GM19438 (cell line): ENCODE data around the gene CELSR3.

ENCODE experiments used
- ATAC-seq: cut with Tn5 transposase; IDR thresholded peaks from one replicate; pipeline ENCODE4 v1.9.1; 2021; ENCODE audit warnings: low read depth; ENCODE audit not compliant: unreplicated experiment

The CELSR3 gene

GRCh38 chr3:48662753-48663488, at the start of gene CELSR3:
Gene CELSR3, minus strand, starts transcription at chr3:48662886. Its CDS starts 252 bp downstream, at chr3:48662634.
- no peak for ATAC-seq

DNA sequence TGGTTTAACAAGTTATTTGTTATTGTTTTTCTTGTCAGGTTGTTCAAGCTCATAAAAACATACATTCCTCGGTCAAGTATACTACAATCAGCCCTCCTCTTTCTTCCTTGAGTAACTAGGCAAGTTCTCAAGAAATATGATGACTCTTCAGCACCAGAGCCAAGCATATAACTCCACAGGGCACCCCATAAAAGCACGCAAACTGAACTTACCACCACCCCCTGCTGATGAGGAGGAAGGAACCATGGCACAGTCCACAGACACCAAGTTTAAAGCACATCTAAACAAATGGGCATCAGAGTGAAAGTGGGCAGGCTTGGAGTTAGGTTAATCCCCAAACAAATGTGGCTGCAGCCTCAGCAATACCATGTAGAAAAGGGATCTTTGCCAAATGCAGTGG, 49.0 kb upstream of the CELSR3 start:
- ATAC-seq = no peak

DNA sequence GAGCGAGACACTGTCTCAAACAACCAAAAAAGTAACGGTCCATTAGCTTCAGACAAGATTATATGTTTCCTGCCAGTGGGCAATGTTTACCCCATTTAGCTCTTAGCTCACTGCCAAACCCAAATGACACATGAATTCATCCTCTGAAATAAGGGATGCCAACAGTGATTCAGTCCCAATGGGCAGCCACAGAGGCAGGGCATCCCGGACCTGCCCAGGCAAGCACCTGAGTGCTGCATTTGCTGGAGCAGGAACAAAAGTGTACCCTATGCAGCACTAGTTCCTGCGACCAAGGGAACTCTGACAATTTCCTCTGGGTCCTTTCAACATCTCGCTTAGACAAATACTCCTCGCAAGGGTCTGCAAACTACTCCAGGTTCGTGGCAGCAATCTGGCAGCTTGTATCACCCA, 46.4 kb upstream of the CELSR3 start:
- no peak for ATAC-seq

GRCh38 chr3:48708481-48708889, 45.8 kb upstream of the CELSR3 start:
- no peak for ATAC-seq

DNA sequence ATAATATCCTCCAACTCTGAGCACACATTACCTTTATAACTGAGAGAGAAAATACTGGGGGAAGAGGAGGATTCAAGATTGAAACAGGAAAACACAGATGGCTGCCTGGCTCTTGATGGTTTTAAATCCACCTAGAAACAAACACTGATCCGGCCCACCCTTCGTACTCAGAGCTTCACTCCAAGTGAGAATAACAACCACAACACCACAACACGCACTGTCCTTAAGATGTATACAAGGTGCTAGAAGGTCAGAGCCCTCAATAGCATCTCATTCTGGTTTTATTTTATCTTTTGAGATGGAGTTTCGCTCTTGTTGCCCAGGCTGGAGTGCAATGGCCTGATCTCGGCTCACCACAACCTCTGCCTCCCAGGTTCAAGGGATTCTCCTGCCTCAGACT, 44.5 kb upstream of the CELSR3 start:
- ATAC-seq = no peak

- no peak for ATAC-seq
Measured at GRCh38 chr3:48702320-48702920, 39.7 kb upstream of the CELSR3 start.

DNA sequence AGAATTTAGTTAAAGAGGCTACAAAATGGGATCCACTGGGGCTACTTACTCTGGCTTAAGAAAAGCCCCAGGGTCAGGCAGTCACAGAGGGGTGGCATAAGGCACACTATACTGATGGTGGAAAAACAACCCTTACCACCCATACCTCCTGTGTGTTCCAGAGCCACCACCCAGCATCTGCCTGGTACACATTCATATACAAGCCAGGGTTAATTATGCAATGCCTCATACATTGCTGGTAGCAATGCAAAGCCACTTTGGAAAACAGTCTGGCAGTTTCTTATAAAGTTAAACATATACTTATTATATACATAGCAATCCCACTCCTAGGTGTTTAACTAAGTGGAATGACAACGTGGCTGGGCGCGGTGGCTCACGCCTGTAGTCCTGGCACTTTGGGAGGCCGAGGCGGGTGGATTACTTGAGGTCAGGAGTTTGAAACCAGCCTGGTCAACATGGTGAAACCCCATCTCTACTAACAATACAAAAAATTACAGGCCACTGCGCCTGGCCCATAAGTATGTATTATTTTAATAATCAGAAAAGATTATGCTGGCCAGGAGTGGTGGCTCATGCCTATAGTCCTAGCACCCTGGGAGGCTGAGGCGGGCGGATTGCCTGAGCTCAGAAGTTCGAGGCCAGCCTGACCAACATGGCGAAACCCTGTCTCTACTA, 38.2 kb upstream of the CELSR3 start:
- ATAC-seq = no peak

GRCh38 chr3:48698891-48699290, 36.2 kb upstream of the CELSR3 start:
- ATAC-seq = no peak

GRCh38 chr3:48697952-48698351, 35.3 kb upstream of the CELSR3 start:
- no peak for ATAC-seq

GRCh38 chr3:48696601-48697000, 33.9 kb upstream of the CELSR3 start:
- no peak for ATAC-seq

DNA sequence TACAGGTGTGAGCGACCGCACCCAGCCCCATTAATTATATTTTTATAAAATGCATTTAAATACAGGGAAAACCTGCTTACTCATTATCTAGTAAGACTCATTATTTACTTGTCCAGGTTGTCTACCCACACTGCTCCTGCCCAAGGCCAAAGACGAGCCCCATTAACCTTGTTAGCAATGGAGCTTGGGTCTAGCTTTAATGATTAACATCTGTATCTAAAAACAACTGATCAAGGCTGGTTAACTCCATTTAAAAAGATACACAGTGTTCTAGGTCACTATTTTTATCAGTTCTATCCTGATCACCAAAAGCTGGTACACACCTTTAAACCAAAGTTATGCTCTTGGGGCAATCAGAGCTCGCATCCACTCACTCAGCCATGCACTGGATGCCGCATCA, 33.5 kb upstream of the CELSR3 start:
- no peak for ATAC-seq

GRCh38 chr3:48695393-48695753, 32.7 kb upstream of the CELSR3 start:
- ATAC-seq = no peak

GRCh38 chr3:48694610-48695392, 32.1 kb upstream of the CELSR3 start:
- no peak for ATAC-seq

DNA sequence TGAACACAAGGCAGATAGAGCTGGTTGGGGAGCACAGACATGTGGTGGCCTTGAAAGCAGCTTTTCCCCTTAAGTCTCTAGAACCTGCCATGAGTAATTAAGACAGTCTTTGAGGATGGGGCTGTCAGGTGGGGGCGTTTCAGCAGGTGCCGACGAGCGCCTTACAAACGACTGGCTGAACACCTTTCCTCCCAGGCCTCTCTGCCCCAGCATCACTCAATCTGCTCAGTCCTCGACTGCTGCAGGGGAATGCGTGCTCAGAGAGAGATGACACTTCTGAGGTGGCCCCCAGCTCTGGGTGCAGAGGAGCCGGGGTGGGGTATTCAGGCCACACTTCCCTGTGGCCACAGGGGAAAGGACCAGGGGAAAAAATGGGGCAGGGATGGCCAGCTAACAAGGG, 31.1 kb upstream of the CELSR3 start:
- no peak for ATAC-seq

- ATAC-seq = no peak
Measured at GRCh38 chr3:48692551-48692950, 29.9 kb upstream of the CELSR3 start.

- ATAC-seq = no peak
Measured at GRCh38 chr3:48690846-48691458, 28.3 kb upstream of the CELSR3 start.

GRCh38 chr3:48689384-48689783, 26.7 kb upstream of the CELSR3 start:
- no peak for ATAC-seq

DNA sequence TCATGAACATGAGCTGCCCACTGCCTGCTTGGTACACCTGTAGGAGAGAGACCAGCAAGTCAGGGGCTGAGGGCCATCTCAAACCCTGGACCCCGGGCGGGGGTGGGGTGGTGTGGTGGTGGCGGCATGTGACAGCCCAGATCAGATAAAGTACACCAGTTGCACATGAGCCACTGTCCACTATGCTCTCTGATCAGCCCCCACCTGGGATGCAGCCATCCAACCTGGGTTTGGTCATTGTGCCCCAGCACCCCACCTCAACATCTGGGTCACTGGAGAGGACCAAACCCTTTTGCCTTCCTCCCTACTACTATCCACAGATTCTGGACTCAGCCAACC, 26.0 kb upstream of the CELSR3 start:
- no peak for ATAC-seq

GRCh38 chr3:48688032-48688736, 25.5 kb upstream of the CELSR3 start:
- ATAC-seq = no peak

DNA sequence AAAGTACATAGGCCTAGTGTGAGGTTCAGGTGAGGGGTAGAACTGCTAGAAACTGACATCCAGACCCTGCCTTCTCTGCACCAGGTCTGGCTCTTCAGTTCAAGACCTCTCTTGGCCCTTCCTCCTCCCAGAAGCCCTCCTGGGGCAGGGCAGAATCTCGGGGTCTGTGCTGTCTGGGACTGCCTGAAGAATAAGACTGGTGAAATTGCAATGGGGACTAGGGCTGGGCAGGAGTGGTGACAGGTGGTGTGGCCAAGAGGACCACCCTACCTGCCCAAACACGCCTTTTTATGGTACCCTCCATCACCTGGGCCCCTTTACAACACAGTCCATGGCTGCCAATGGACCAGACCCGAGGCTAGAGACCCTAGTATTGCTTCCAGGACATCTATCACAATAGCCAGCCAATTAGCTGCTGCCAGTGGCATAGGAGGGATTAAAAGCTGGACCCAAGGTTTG, 24.6 kb upstream of the CELSR3 start:
- no peak for ATAC-seq
